Activated CD4-positive, alpha-beta T cell treated with anti-CD3 and anti-CD28 coated beads, Interleukin-2, amount 10 ng/mL, durations not matched to agents 7 days and 5 days (primary cell): Measurements from ENCODE around the gene FHOD3. TPM values are rescaled to one million over a fixed set of nuclear protein-coding genes. Genes with fewer than 3 reads are reported as not detected.
A peak's percentile ranks its signal among the peaks of the same experiment; 100 is the strongest.

Experiments used
- CTCF ChIA-PET: fragments of 350-600 bp; sonication (Branson Sonifier 250); formaldehyde crosslinking; loops from one replicate; lab custom pipeline; 2021; ENCODE audit warnings: antibody characterized with exemption; lab: Charles Lee
- POLR2A ChIA-PET: fragments of 350-600 bp; sonication (Branson Sonifier 250); formaldehyde crosslinking; loops from one replicate; lab custom pipeline; 2021; ENCODE audit warnings: antibody characterized with exemption; lab: Charles Lee
- DNase-seq: peaks from one replicate; pipeline ENCODE4 v3.0.0-alpha.2; 2020
- H3K27ac Mint-ChIP-seq: one replicate; pipeline ENCODE4 v1.8.0; 2021; ENCODE audit warnings: mild to moderate bottlenecking, moderate library complexity, mixed read lengths
- H3K27me3 Mint-ChIP-seq: one replicate; pipeline ENCODE4 v1.8.0; 2021; ENCODE audit warnings: mixed read lengths
- H3K36me3 Mint-ChIP-seq: one replicate; pipeline ENCODE4 v1.8.0; 2021; ENCODE audit warnings: low read depth, mixed read lengths
- H3K4me1 Mint-ChIP-seq: one replicate; pipeline ENCODE4 v1.8.0; 2021; ENCODE audit warnings: mixed read lengths
- H3K4me3 Mint-ChIP-seq: one replicate; pipeline ENCODE4 v1.8.0; 2021; ENCODE audit warnings: mild to moderate bottlenecking, moderate library complexity, mixed read lengths
- H3K9me3 Mint-ChIP-seq: one replicate; pipeline ENCODE4 v1.8.0; 2021; ENCODE audit warnings: mixed read lengths
- total RNA-seq, 2 experiments: library from RNA; stranded (reverse); gene quantifications; one replicate each; pipeline ENCODE4 v1.2.3, GENCODE V29; 2021

Gene FHOD3
- total RNA-seq, 2 experiments from 2014 or later: not detected

DNA sequence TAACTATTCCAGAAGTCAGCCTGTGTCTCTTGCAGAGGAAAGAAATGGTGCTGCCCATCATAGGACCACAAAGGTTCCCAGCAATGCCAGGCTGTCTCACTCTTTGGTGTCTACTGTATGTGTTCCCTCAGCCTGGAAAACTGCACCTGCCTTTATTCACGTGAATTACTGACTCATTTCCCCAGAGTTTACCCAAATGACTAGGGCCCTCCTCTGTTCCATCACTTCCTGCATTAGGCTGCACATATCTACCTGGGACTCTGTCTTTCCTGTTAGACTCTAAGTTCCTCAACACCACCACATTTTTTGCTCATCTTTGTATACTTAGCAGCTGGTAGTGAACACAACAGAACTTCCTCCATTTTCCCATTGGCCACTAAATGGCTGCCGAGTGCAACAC, 188.3 kb downstream of the FHOD3 start:
- Mint-ChIP-seq H3K4me3 (no peak overlapping the region), H3K9me3 (no peaks in the 10 kb centered on the region), H3K27me3 (no peaks in the 10 kb centered on the region), H3K36me3 (no peaks in the 10 kb centered on the region), H3K27ac (no peak overlapping the region), H3K4me1 (no peaks in the 10 kb centered on the region)
- POLR2A ChIA-PET: no interaction called here
- DNase-seq: no peak
- CTCF ChIA-PET: no interaction called here

GRCh38 chr18:36488131-36488530, 190.6 kb downstream of the FHOD3 start:
- no peak overlapping the region for H3K27ac Mint-ChIP-seq
- no peaks in the 10 kb centered on the region for H3K27me3 Mint-ChIP-seq
- CTCF ChIA-PET: no interaction called here
- H3K4me3 Mint-ChIP-seq: no peak overlapping the region
- no peaks in the 10 kb centered on the region for H3K36me3 Mint-ChIP-seq
- no peak for DNase-seq
- POLR2A ChIA-PET: no interaction called here
- H3K9me3 Mint-ChIP-seq: no peaks in the 10 kb centered on the region
- no peaks in the 10 kb centered on the region for H3K4me1 Mint-ChIP-seq

GRCh38 chr18:36490897-36491296, 193.4 kb downstream of the FHOD3 start:
- Mint-ChIP-seq H3K4me1 (peaks cover 4% of the 10 kb centered on the region), H3K27ac (no peak overlapping the region), H3K36me3 (no peaks in the 10 kb centered on the region), H3K27me3 (peaks cover 2% of the 10 kb centered on the region), H3K4me3 (no peak overlapping the region), H3K9me3 (no peaks in the 10 kb centered on the region)
- DNase-seq: no peak
- CTCF ChIA-PET: no interaction called here
- POLR2A ChIA-PET: no interaction called here

DNA sequence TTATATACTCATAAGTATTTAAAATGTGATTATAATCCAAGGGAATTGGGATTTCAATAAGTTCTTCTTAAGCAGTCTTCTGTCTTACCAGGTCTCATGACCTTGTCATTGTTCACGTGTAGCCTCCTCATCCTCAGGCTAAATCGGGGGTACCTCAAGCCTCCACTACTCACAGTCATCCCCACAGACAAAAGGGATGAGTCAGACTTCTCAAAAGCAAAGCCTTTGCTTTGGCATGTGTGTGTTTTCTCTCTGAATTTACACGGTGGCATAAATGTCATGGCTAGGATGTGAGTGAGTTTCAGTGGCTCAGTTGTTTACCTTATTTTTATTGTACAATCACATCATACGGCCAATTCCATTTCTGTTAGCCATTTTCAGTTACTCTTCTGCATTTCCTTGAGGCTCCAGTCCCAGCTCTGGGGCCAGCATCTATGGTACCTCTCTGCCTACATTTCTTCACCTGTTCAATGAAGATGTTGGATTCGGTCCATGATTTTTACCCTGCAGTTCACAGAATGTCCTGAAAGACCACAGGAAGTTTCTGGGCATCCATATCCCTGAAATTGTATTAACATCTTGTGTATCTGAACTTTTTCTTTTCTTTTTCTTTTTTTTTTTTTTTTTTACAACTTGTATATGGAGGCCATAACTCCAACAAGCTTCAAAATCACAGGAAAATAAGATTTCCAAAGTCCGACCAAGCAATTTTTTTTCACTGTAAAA, 195.3 kb downstream of the FHOD3 start:
- ChIA-PET CTCF (no interaction called here), POLR2A (no interaction called here)
- Mint-ChIP-seq H3K9me3 (no peaks in the 10 kb centered on the region), H3K36me3 (no peaks in the 10 kb centered on the region), H3K27ac (no peak overlapping the region), H3K27me3 (peaks cover 4% of the 10 kb centered on the region), H3K4me3 (no peak overlapping the region), H3K4me1 (peaks cover 8% of the 10 kb centered on the region)
- DNase-seq: no peak

GRCh38 chr18:36493349-36494159, 196.0 kb downstream of the FHOD3 start:
- CTCF ChIA-PET: no interaction called here
- POLR2A ChIA-PET: no interaction called here
- no peaks in the 10 kb centered on the region for H3K9me3 Mint-ChIP-seq
- DNase-seq: no peak
- H3K27ac Mint-ChIP-seq: no peak overlapping the region
- no peak overlapping the region for H3K4me3 Mint-ChIP-seq
- H3K4me1 Mint-ChIP-seq: peaks cover 8% of the 10 kb centered on the region
- H3K36me3 Mint-ChIP-seq: no peaks in the 10 kb centered on the region
- H3K27me3 Mint-ChIP-seq: peaks cover 10% of the 10 kb centered on the region

GRCh38 chr18:36494160-36494437, 196.6 kb downstream of the FHOD3 start:
- no peak for DNase-seq
- no peaks in the 10 kb centered on the region for H3K9me3 Mint-ChIP-seq
- H3K27me3 Mint-ChIP-seq: peaks cover 10% of the 10 kb centered on the region
- H3K4me1 Mint-ChIP-seq: peaks cover 8% of the 10 kb centered on the region
- no peak overlapping the region for H3K27ac Mint-ChIP-seq
- no peak overlapping the region for H3K4me3 Mint-ChIP-seq
- CTCF ChIA-PET: no interaction called here
- POLR2A ChIA-PET: no interaction called here
- no peaks in the 10 kb centered on the region for H3K36me3 Mint-ChIP-seq

DNA sequence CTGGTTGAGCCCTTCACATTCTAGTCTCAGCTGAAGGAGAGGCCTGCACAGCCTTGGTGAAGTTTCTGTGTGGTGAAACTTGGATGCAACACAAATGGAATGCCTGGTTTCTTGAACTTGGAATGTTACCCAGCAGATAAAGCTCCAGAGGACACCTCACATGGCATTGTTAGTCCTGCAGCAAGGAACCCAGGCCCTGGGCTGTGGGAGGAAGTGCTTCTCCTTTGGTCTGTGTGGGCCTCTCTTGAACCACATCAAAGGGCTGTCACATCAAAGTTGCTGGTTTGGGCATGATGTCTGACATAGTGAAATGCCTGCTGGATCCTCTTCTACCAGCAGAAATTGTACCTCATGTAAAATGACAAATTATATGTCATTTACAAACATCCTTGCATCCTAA, 198.5 kb downstream of the FHOD3 start:
- Mint-ChIP-seq H3K36me3 (no peaks in the 10 kb centered on the region), H3K4me1 (peaks cover 11% of the 10 kb centered on the region), H3K9me3 (no peaks in the 10 kb centered on the region), H3K27ac (no peak overlapping the region), H3K4me3 (no peak overlapping the region), H3K27me3 (peaks cover 10% of the 10 kb centered on the region)
- DNase-seq: peak; percentile 41
- POLR2A ChIA-PET: no interaction called here
- CTCF ChIA-PET: no interaction called here

DNA sequence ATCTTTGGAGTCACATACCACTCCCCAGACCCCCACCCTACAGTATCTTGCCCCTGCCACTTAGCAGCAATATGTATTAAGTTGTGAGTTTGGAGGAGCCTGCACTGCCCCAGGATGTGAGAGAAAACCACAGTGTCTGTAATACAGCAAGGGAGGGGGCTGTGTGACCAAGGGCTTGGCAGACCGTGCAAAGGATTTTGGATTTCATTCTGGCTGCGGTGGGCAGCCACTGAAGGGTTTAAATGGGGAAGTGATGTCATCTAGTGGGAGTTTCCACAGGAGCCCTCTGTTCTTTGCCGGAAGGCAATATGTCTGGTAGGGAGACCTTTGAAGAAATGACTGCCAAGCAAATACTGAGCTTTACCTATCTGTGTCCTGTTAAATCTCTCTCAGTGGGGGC, 202.4 kb downstream of the FHOD3 start:
- Mint-ChIP-seq H3K27me3 (peaks cover 8% of the 10 kb centered on the region), H3K36me3 (no peaks in the 10 kb centered on the region), H3K4me1 (peaks cover 11% of the 10 kb centered on the region), H3K9me3 (no peaks in the 10 kb centered on the region), H3K27ac (no peak overlapping the region), H3K4me3 (no peak overlapping the region)
- ChIA-PET POLR2A (no interaction called here), CTCF (no interaction called here)
- DNase-seq: no peak

- Mint-ChIP-seq H3K27ac (no peak overlapping the region), H3K27me3 (peaks cover 8% of the 10 kb centered on the region), H3K36me3 (no peaks in the 10 kb centered on the region), H3K4me1 (peaks cover 5% of the 10 kb centered on the region), H3K9me3 (no peaks in the 10 kb centered on the region), H3K4me3 (no peak overlapping the region)
- ChIA-PET CTCF (no interaction called here), POLR2A (no interaction called here)
- no peak for DNase-seq
Measured at GRCh38 chr18:36501100-36501499, 203.6 kb downstream of the FHOD3 start.

- H3K27me3 Mint-ChIP-seq: peaks cover 1% of the 10 kb centered on the region
- no peak overlapping the region for H3K4me3 Mint-ChIP-seq
- no peaks in the 10 kb centered on the region for H3K9me3 Mint-ChIP-seq
- no peaks in the 10 kb centered on the region for H3K36me3 Mint-ChIP-seq
- H3K4me1 Mint-ChIP-seq: peaks cover 2% of the 10 kb centered on the region
- no peak for DNase-seq
- ChIA-PET POLR2A (no interaction called here), CTCF (no interaction called here)
- no peak overlapping the region for H3K27ac Mint-ChIP-seq
Measured at GRCh38 chr18:36503477-36503876, 206.0 kb downstream of the FHOD3 start.

- POLR2A ChIA-PET: no interaction called here
- H3K9me3 Mint-ChIP-seq: no peaks in the 10 kb centered on the region
- CTCF ChIA-PET: no interaction called here
Measured at GRCh38 chr18:36504928-36505327, 207.4 kb downstream of the FHOD3 start.

DNA sequence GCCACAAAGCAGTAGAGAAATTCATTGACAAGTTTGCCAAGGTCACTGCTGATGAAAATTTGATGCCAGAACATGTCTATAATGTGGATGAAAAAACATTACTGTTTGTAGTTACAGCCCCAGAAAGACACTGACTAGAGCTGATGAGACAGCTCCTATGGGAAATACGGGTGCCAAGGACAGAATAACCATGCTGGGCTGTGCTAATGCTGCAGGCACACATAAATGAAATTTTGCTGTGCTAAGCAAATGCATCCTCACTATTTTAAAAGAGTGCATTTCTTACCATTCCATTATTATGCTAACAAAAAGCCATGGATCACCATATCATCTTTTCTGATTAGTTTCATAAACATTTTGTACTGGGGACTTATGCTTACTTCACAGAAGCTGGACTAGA, 208.2 kb downstream of the FHOD3 start:
- Mint-ChIP-seq H3K27ac (no peak overlapping the region), H3K4me1 (no peaks in the 10 kb centered on the region), H3K36me3 (no peaks in the 10 kb centered on the region), H3K9me3 (no peaks in the 10 kb centered on the region), H3K27me3 (peaks cover 2% of the 10 kb centered on the region), H3K4me3 (no peak overlapping the region)
- no peak for DNase-seq
- ChIA-PET CTCF (no interaction called here), POLR2A (interaction anchor here (0.6 kb wide), 1 partner anchor 18 kb away, joined by 3 read pairs; no protein-coding TSS in a partner anchor)

More at GRCh38 chr18:36504928-36505327, 207.4 kb downstream of the FHOD3 start:
- peaks cover under 1% of the 10 kb centered on the region for H3K4me1 Mint-ChIP-seq
- H3K27ac Mint-ChIP-seq: no peak overlapping the region
- H3K4me3 Mint-ChIP-seq: no peak overlapping the region
- DNase-seq: no peak
- peaks cover 2% of the 10 kb centered on the region for H3K27me3 Mint-ChIP-seq
- H3K36me3 Mint-ChIP-seq: no peaks in the 10 kb centered on the region

GRCh38 chr18:36509646-36510197, 212.2 kb downstream of the FHOD3 start:
- Mint-ChIP-seq H3K36me3 (no peaks in the 10 kb centered on the region), H3K4me1 (no peaks in the 10 kb centered on the region), H3K4me3 (no peak overlapping the region), H3K27ac (no peak overlapping the region), H3K9me3 (no peaks in the 10 kb centered on the region), H3K27me3 (peaks cover 8% of the 10 kb centered on the region)
- ChIA-PET POLR2A (no interaction called here), CTCF (no interaction called here)
- no peak for DNase-seq
